Measurements from ENCODE around the gene CARMIL1. TPM values are rescaled to one million over a fixed set of nuclear protein-coding genes. Genes with fewer than 3 reads are reported as not detected.

CARMIL1 gene
- total and polyA plus RNA-seq, 10 of the 15 experiments (the other 5 are each of a cell fraction or from before 2014, with no cell fraction given) = 6.4 to 18.1 (median 10.3) TPM

GRCh38 chr6:25579391-25579883 is 300.3 kb downstream of the CARMIL1 start:
- FAIRE-seq (no peak), ATAC-seq (no peak), DNase-seq (ENCODE audit: low read depth, low spot score) (no peak)
- ChIA-PET CTCF (interaction anchor here (0.8 to 2.7 kb wide), 10 partner anchors 9 to 396 kb away, joined by 3 to 17 read pairs (median 5); no protein-coding TSS in a partner anchor), POLR2A (interaction anchor here (1.0 kb wide), 1 partner anchor 314 kb away, joined by 3 read pairs; no protein-coding TSS in a partner anchor), SMC1A (ENCODE audit: uncharacterized antibody, unreplicated experiment) (interaction anchor here (0.6 to 2.6 kb wide), 7 partner anchors 8 to 390 kb away, joined by 3 to 6 read pairs (median 3); no protein-coding TSS in a partner anchor), RAD21 (ENCODE audit: unreplicated experiment) (no interaction called here)
- no peaks in the 10 kb centered on the region for H3K36me3 ChIP-seq (ENCODE audit: control insufficient read depth in 2 of 2, insufficient read depth in 2 of 2, low read length in 1 of 2)
- no peaks in the 10 kb centered on the region for H3K27me3 ChIP-seq (replicated peaks in 1 of 2; ENCODE audit: control insufficient read depth in 2 of 2, insufficient read depth in 2 of 2, low read length in 1 of 2)
- H3K79me2 ChIP-seq (ENCODE audit: control insufficient read depth, insufficient read depth, low read length) = no peaks in the 10 kb centered on the region
- no peak overlapping the region for H2AFZ ChIP-seq (ENCODE audit: control insufficient read depth, low read depth, low read length)
- BruUV-seq (replicated peaks) = no TSS peak
- WGBS (ENCODE audit: insufficient coverage, insufficient replicate concordance, low lambda C conversion rate, missing lambda C conversion rate) = 45% methylated on average over 2 of the region's 2 CpGs
- H3K27ac ChIP-seq (ENCODE audit: control insufficient read depth, insufficient read depth) = no peak overlapping the region
- H4K20me1 ChIP-seq (ENCODE audit: control insufficient read depth, insufficient read depth) = no peaks in the 10 kb centered on the region
- no peak overlapping the region for H3K9ac ChIP-seq (ENCODE audit: control insufficient read depth, insufficient read depth, low read length)
- H3K4me3 ChIP-seq = no peak overlapping the region
- intact Hi-C loops (cut with micrococcal nuclease; ENCODE audit: unreplicated experiment) (no loop called here), in situ Hi-C loops (cut with MboI) (no loop called here)
- H3K9me3 ChIP-seq (replicated peaks; ENCODE audit: control insufficient read depth, insufficient read depth, low read length) = no peaks in the 10 kb centered on the region
- H3K4me2 ChIP-seq (ENCODE audit: control insufficient read depth, insufficient read depth) = no peak overlapping the region
- H3K4me1 ChIP-seq (ENCODE audit: control insufficient read depth, insufficient read depth, low read length) = peaks cover 5% of the 10 kb centered on the region
- TF ChIP-seq SMC3 (IDR thresholded peaks at IDR 0.05; ENCODE audit: borderline replicate concordance, low read length) (no peak), HCFC1 (IDR thresholded peaks at IDR 0.05; ENCODE audit: low read length) (no peak), NBN (IDR thresholded peaks at IDR 0.05) (no peak), MYC (IDR thresholded peaks at IDR 0.05; ENCODE audit: insufficient read depth, insufficient read length, insufficient replicate concordance, low read length, severe bottlenecking) (no peak), ZNF24 (IDR thresholded peaks at IDR 0.05) (no peak), SRF (IDR thresholded peaks at IDR 0.05; ENCODE audit: low read depth in 2 of 2, low read length in 2 of 2) (no peak), SIN3A (IDR thresholded peaks at IDR 0.05; ENCODE audit: low read depth, low read length) (no peak), ZNF207 (IDR thresholded peaks at IDR 0.05; ENCODE audit: borderline replicate concordance) (no peak), POLR2A (IDR thresholded peaks at IDR 0.05; ENCODE audit: low read depth, low read length) (no peak), RUNX3 (IDR thresholded peaks at IDR 0.05; ENCODE audit: low read length) (no peak), IKZF2 (IDR thresholded peaks at IDR 0.05) (no peak), NFIC (IDR thresholded peaks at IDR 0.05; ENCODE audit: low read depth, low read length) (no peak), EP300 (IDR thresholded peaks at IDR 0.05; ENCODE audit: borderline replicate concordance in 1 of 2, control insufficient read depth in 1 of 2, low read depth in 2 of 2, low read length in 2 of 2) (no peak), PAX5 (IDR thresholded peaks at IDR 0.05; ENCODE audit: borderline replicate concordance, low read depth, low read length) (no peak), ZBTB40 (IDR thresholded peaks at IDR 0.05; ENCODE audit: borderline replicate concordance) (no peak), RFX5 (IDR thresholded peaks at IDR 0.05; ENCODE audit: low read depth, low read length) (no peak)
- TF ChIP-seq, protein P1, sequence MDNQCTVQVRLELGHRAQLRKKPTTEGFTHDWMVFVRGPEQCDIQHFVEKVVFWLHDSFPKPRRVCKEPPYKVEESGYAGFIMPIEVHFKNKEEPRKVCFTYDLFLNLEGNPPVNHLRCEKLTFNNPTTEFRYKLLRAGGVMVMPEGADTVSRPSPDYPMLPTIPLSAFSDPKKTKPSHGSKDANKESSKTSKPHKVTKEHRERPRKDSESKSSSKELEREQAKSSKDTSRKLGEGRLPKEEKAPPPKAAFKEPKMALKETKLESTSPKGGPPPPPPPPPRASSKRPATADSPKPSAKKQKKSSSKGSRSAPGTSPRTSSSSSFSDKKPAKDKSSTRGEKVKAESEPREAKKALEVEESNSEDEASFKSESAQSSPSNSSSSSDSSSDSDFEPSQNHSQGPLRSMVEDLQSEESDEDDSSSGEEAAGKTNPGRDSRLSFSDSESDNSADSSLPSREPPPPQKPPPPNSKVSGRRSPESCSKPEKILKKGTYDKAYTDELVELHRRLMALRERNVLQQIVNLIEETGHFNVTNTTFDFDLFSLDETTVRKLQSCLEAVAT (IDR thresholded peaks at IDR 0.05) = no peak
- TF ChIP-seq, protein P2, sequence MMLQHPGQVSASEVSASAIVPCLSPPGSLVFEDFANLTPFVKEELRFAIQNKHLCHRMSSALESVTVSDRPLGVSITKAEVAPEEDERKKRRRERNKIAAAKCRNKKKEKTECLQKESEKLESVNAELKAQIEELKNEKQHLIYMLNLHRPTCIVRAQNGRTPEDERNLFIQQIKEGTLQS (IDR thresholded peaks at IDR 0.05; ENCODE audit: borderline replicate concordance, extremely low read depth, low read depth, low read length) = no peak
- TF ChIP-seq, protein P3, sequence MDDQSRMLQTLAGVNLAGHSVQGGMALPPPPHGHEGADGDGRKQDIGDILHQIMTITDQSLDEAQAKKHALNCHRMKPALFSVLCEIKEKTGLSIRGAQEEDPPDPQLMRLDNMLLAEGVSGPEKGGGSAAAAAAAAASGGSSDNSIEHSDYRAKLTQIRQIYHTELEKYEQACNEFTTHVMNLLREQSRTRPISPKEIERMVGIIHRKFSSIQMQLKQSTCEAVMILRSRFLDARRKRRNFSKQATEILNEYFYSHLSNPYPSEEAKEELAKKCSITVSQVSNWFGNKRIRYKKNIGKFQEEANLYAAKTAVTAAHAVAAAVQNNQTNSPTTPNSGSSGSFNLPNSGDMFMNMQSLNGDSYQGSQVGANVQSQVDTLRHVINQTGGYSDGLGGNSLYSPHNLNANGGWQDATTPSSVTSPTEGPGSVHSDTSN (IDR thresholded peaks at IDR 0.05; ENCODE audit: insufficient replicate concordance, low read depth, low read length) = no peak
